ENCODE measurements around the gene RASSF8. TPM values are rescaled to one million over a fixed set of nuclear protein-coding genes. Genes with fewer than 3 reads are reported as not detected.

The RASSF8 gene
- total and polyA plus RNA-seq, 2 experiments from 2014 or later = 11.5 to 30.6 TPM

- TF ChIP-seq ZNF462 (CRISPR knock-in tag; IDR thresholded peaks at IDR 0.05) (no peak), ZNF331 (CRISPR knock-in tag; IDR thresholded peaks at IDR 0.05; ENCODE audit: low read depth) (no peak), NANOG (IDR thresholded peaks at IDR 0.05; ENCODE audit: borderline replicate concordance) (no peak)
These were observed 29.3 kb upstream of the RASSF8 start (continued) for GRCh38 chr12:25929142-25929541.

- Histone ChIP-seq H3K4me3 (no peak overlapping the region), H4K20me1 (replicated peaks; ENCODE audit: insufficient read depth) (no peaks in the 10 kb centered on the region), H3K36me3 (ENCODE audit: insufficient read depth) (no peaks in the 10 kb centered on the region), H3K4me1 (ENCODE audit: insufficient read depth) (no peaks in the 10 kb centered on the region), H3K4me2 (no peak overlapping the region), H3K27ac (ENCODE audit: low read depth) (no peak overlapping the region), H3F3A (replicated peaks; ENCODE audit: low read depth) (no peaks in the 10 kb centered on the region), H3K79me2 (replicated peaks; ENCODE audit: insufficient read depth) (no peaks in the 10 kb centered on the region), H3K27me3 (ENCODE audit: insufficient read depth) (no peaks in the 10 kb centered on the region), H2AFZ (no peak overlapping the region), H3K9me2 (ENCODE audit: insufficient read depth) (0 out of 2 replicates have a peak, but pooled peaks cover 4% of the 10 kb centered on the region)
- peaks cover 3% of the 10 kb centered on the region for H3K27me3 Mint-ChIP-seq (ENCODE audit: insufficient read depth, low read depth, poor library complexity)
- TF ChIP-seq ZNF331 (CRISPR knock-in tag; IDR thresholded peaks at IDR 0.05; ENCODE audit: low read depth) = no peak
- no peak for TF ChIP-seq EZH2phosphoT487 (IDR thresholded peaks at IDR 0.05; ENCODE audit: unreplicated experiment)
- TF ChIP-seq STAT1 (IDR thresholded peaks at IDR 0.05; ENCODE audit: unreplicated experiment) = no peak
- TF ChIP-seq ZNF462 (CRISPR knock-in tag; IDR thresholded peaks at IDR 0.05) = no peak
- TF ChIP-seq EZH2 (IDR thresholded peaks at IDR 0.05; ENCODE audit: low read depth, unreplicated experiment) = no peak
- TF ChIP-seq ZNF114 (CRISPR knock-in tag; IDR thresholded peaks at IDR 0.05) = no peak
- TF ChIP-seq CREB1 (CRISPR knock-in tag; IDR thresholded peaks at IDR 0.05; ENCODE audit: low read depth) = no peak
- TF ChIP-seq NANOG (IDR thresholded peaks at IDR 0.05; ENCODE audit: borderline replicate concordance) = no peak
- H3K4me3 Mint-ChIP-seq = no peak overlapping the region
- DNase-seq (ENCODE audit: low spot score) (no peak), ATAC-seq (no peak)
- H3K9me3 Mint-ChIP-seq = no peaks in the 10 kb centered on the region
- no peak overlapping the region for H3K27ac Mint-ChIP-seq
- H3K36me3 Mint-ChIP-seq (ENCODE audit: low read depth) = no peaks in the 10 kb centered on the region
- H3K4me1 Mint-ChIP-seq = no peaks in the 10 kb centered on the region
These were observed 25.5 kb upstream of the RASSF8 start for GRCh38 chr12:25932971-25933370.
